Measurements from ENCODE around the gene FAM168B. TPM values are rescaled to one million over a fixed set of nuclear protein-coding genes. Genes with fewer than 3 reads are reported as not detected.

FAM168B gene
- polyA plus RNA-seq, 1 of the 3 experiments (the other 2 are of a cell fraction) = 72.7 TPM

GRCh38 chr2:131022731-131023130 is 70.5 kb downstream of the FAM168B start:
- no peaks in the 10 kb centered on the region for H3K9me2 ChIP-seq
- no peak for DNase-seq
- no peak overlapping the region for H3K9ac ChIP-seq
- no peak overlapping the region for H2AFZ ChIP-seq (ENCODE audit: low read depth)
- H3F3A ChIP-seq (replicated peaks; ENCODE audit: insufficient read depth) = peaks cover 5% of the 10 kb centered on the region
- CTCF ChIA-PET = no interaction called here
- no peak overlapping the region for H3K4me2 ChIP-seq
- H3K4me3 ChIP-seq (ENCODE audit: low read depth in 2 of 2, low read length in 1 of 2) = no peak overlapping the region
- no peak for TF ChIP-seq TAF1 (IDR thresholded peaks at IDR 0.05; ENCODE audit: borderline replicate concordance, low read depth, low read length)
- no peak for TF ChIP-seq MAX (IDR thresholded peaks at IDR 0.05; ENCODE audit: low read depth)
- TF ChIP-seq, protein P1, sequence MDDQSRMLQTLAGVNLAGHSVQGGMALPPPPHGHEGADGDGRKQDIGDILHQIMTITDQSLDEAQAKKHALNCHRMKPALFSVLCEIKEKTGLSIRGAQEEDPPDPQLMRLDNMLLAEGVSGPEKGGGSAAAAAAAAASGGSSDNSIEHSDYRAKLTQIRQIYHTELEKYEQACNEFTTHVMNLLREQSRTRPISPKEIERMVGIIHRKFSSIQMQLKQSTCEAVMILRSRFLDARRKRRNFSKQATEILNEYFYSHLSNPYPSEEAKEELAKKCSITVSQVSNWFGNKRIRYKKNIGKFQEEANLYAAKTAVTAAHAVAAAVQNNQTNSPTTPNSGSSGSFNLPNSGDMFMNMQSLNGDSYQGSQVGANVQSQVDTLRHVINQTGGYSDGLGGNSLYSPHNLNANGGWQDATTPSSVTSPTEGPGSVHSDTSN (IDR thresholded peaks at IDR 0.05) = no peak
- no peak for TF ChIP-seq ELF1 (IDR thresholded peaks at IDR 0.05)
- no peak for TF ChIP-seq TEAD4 (IDR thresholded peaks at IDR 0.05; ENCODE audit: borderline replicate concordance, insufficient read depth)
- no peak for TF ChIP-seq CHD2 (IDR thresholded peaks at IDR 0.05; ENCODE audit: low read length, partially characterized antibody)
- no peak for TF ChIP-seq POLR2AphosphoS5 (IDR thresholded peaks at IDR 0.05; ENCODE audit: low read depth, low read length)
- no peak for TF ChIP-seq NRF1 (IDR thresholded peaks at IDR 0.05; ENCODE audit: low read depth, low read length)
- no peak for TF ChIP-seq TCF12 (IDR thresholded peaks at IDR 0.05)
- TF ChIP-seq MXI1 (IDR thresholded peaks at IDR 0.05; ENCODE audit: low read depth, low read length) = no peak
- TF ChIP-seq EP300 (IDR thresholded peaks at IDR 0.05; ENCODE audit: borderline replicate concordance in 1 of 2, low read depth in 1 of 2, low read length in 1 of 2) = no peak
- TF ChIP-seq ZBTB33 (IDR thresholded peaks at IDR 0.05; ENCODE audit: borderline replicate concordance, low read depth) = no peak
- no peak for TF ChIP-seq GATA2 (CRISPR knock-in tag; IDR thresholded peaks at IDR 0.05)
- no peak for TF ChIP-seq USF1 (IDR thresholded peaks at IDR 0.05; ENCODE audit: borderline replicate concordance, low read depth)
- TF ChIP-seq, protein P2, sequence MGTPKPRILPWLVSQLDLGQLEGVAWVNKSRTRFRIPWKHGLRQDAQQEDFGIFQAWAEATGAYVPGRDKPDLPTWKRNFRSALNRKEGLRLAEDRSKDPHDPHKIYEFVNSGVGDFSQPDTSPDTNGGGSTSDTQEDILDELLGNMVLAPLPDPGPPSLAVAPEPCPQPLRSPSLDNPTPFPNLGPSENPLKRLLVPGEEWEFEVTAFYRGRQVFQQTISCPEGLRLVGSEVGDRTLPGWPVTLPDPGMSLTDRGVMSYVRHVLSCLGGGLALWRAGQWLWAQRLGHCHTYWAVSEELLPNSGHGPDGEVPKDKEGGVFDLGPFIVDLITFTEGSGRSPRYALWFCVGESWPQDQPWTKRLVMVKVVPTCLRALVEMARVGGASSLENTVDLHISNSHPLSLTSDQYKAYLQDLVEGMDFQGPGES (IDR thresholded peaks at IDR 0.05; ENCODE audit: low read depth, low read length) = no peak
- 48% methylated on average over 1 of the region's 1 CpG for WGBS (ENCODE audit: low lambda C conversion rate)
- H3K79me2 ChIP-seq (ENCODE audit: insufficient read depth) = no peaks in the 10 kb centered on the region
- H3K4me1 ChIP-seq (ENCODE audit: control insufficient read depth in 1 of 2, insufficient read depth in 2 of 2, low read depth in 1 of 2, low read length in 1 of 2) = no peaks in the 10 kb centered on the region
- H3K36me3 ChIP-seq (replicated peaks in 1 of 2; ENCODE audit: control insufficient read depth in 1 of 2, insufficient read depth in 2 of 2, low read length in 1 of 2) = no peaks in the 10 kb centered on the region
- H3K27ac ChIP-seq (ENCODE audit: low read depth in 2 of 2, low read length in 1 of 2) = no peak overlapping the region
- POLR2A ChIA-PET = no interaction called here
- no peaks in the 10 kb centered on the region for H3K27me3 ChIP-seq (ENCODE audit: insufficient read depth)
- H4K20me1 ChIP-seq (ENCODE audit: insufficient read depth) = no peaks in the 10 kb centered on the region
- H3K9me3 ChIP-seq = no peaks in the 10 kb centered on the region

All from SK-N-SH (cell line).